OCI-LY1 (cell line): ENCODE measurements around the gene GLDC.
"Not testable (repeated sequence)": the region's sequence is repeated elsewhere in the genome, so short reads cannot be mapped to it uniquely, and the experiment has no call there.

ENCODE experiments used
- H2AFZ ChIP-seq: fragments of 200-600 bp; sonication (generic), shearing (Covaris generic); 2 replicates; pipeline ENCODE4 v1.6.0; 2014; ENCODE audit warnings: antibody characterized with exemption, mild to moderate bottlenecking, low read length
- H3F3A ChIP-seq: fragments of 200-600 bp; sonication (generic), shearing (Covaris generic); 2 replicates; pipeline ENCODE4 v1.6.0; 2014; ENCODE audit warnings: mild to moderate bottlenecking, antibody characterized with exemption, low read length, moderate library complexity; ENCODE audit not compliant: insufficient read depth
- H3K27ac ChIP-seq: fragments of 200-600 bp; sonication (generic); 2 replicates; pipeline ENCODE4 v1.5.1; 2014; ENCODE audit warnings: low read length, mixed run types, mild to moderate bottlenecking, low read depth; ENCODE audit not compliant: poor library complexity, severe bottlenecking
- H3K27me3 ChIP-seq: fragments of 200-600 bp; sonication (generic); 2 replicates; pipeline ENCODE4 v1.6.0; 2014; ENCODE audit warnings: antibody characterized with exemption, mild to moderate bottlenecking, low read length, moderate library complexity; ENCODE audit not compliant: insufficient read depth
- H3K36me3 ChIP-seq: fragments of 200-600 bp; sonication (generic); 2 replicates; pipeline ENCODE4 v1.6.1; 2014; ENCODE audit warnings: mild to moderate bottlenecking, antibody characterized with exemption, low read length, moderate library complexity, mixed read lengths; ENCODE audit not compliant: insufficient read depth
- H3K4me1 ChIP-seq: fragments of 200-600 bp; sonication (generic); 2 replicates; pipeline ENCODE4 v1.5.1; 2014; ENCODE audit warnings: mild to moderate bottlenecking, low read length, moderate library complexity; ENCODE audit not compliant: insufficient read depth, severe bottlenecking
- H3K4me2 ChIP-seq: fragments of 200-600 bp; sonication (generic), shearing (Covaris generic); 2 replicates; pipeline ENCODE4 v1.6.1; 2014; ENCODE audit warnings: low read length
- H3K4me3 ChIP-seq: fragments of 200-600 bp; sonication (generic); 2 replicates; pipeline ENCODE4 v1.5.1; 2014; ENCODE audit warnings: low read length, low read depth, mild to moderate bottlenecking, mixed read lengths; ENCODE audit not compliant: poor library complexity, severe bottlenecking
- H3K79me2 ChIP-seq: fragments of 200-600 bp; shearing (Covaris generic); 2 replicates; pipeline ENCODE4 v1.6.1; 2016; ENCODE audit warnings: mixed run types, low read length, mixed read lengths; ENCODE audit not compliant: insufficient read depth
- H3K9ac ChIP-seq: fragments of 200-600 bp; sonication (generic), shearing (Covaris generic); 2 replicates; pipeline ENCODE4 v1.6.1; 2014; ENCODE audit warnings: mild to moderate bottlenecking, low read length, mixed read lengths
- H3K9me2 ChIP-seq: fragments of 200-600 bp; sonication (generic), shearing (Covaris generic); 2 replicates; pipeline ENCODE4 v1.6.1; 2014; ENCODE audit warnings: low read depth, mild to moderate bottlenecking, low read length, mixed read lengths
- H3K9me3 ChIP-seq: fragments of 200-600 bp; shearing (Covaris generic); 2 replicates; pipeline ENCODE4 v1.6.1; 2014; ENCODE audit warnings: low read length, mixed read lengths
- H4K20me1 ChIP-seq: fragments of 200-600 bp; sonication (generic), shearing (Covaris generic); 2 replicates; pipeline ENCODE4 v1.6.0; 2016; ENCODE audit warnings: mild to moderate bottlenecking, low read length; ENCODE audit not compliant: insufficient read depth
- EZH2 ChIP-seq: fragments of 200-600 bp; sonication (generic), shearing (Covaris generic); IDR thresholded peaks from 2 replicates; pipeline ENCODE4 v1.8.0; 2017; ENCODE audit warnings: borderline replicate concordance, mixed run types, mild to moderate bottlenecking, antibody characterized with exemption, low read length, moderate library complexity, mixed read lengths
- TF ChIP-seq, protein P1 (sequence below): fragments of 200-600 bp; sonication (generic), shearing (Covaris generic); IDR thresholded peaks from 2 replicates; pipeline ENCODE4 v1.5.1; 2017; ENCODE audit warnings: mild to moderate bottlenecking, antibody characterized with exemption, low read length, moderate library complexity, mixed read lengths

The GLDC gene

DNA sequence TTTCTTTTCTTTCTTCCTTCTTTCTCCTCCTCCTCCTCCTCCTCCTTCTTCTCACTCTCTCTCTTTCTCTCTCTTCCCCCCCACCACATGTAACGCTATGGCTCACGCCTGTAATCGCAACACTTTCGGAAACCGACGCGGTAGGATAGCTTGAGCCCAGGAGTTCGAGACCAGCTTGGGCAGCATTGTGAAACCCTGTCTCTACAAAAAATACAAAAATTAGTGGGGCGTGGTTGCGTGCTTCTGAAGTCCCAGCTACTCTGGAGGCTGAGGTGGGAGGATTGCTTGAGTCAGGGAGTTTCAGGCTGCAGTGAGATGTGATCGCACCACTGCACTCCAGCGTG, 736 bp upstream of the GLDC start:
- Histone ChIP-seq H3K27me3 (0 out of 2 replicates have a peak, but pooled peaks cover 6% of the 10 kb centered on the region), H4K20me1 (no peaks in the 10 kb centered on the region), H3K9me2 (no peaks in the 10 kb centered on the region), H2AFZ (no peak overlapping the region), H3K36me3 (no peaks in the 10 kb centered on the region), H3K4me3 (peak overlapping the region; percentile 59), H3K4me1 (peaks cover 15% of the 10 kb centered on the region), H3K79me2 (no peaks in the 10 kb centered on the region), H3K9me3 (no peaks in the 10 kb centered on the region), H3K4me2 (peak overlapping the region; percentile 63), H3K9ac (no peak overlapping the region), H3F3A (no peaks in the 10 kb centered on the region), H3K27ac (no peak overlapping the region)
- TF ChIP-seq EZH2 = no peak
- TF ChIP-seq, protein P1, sequence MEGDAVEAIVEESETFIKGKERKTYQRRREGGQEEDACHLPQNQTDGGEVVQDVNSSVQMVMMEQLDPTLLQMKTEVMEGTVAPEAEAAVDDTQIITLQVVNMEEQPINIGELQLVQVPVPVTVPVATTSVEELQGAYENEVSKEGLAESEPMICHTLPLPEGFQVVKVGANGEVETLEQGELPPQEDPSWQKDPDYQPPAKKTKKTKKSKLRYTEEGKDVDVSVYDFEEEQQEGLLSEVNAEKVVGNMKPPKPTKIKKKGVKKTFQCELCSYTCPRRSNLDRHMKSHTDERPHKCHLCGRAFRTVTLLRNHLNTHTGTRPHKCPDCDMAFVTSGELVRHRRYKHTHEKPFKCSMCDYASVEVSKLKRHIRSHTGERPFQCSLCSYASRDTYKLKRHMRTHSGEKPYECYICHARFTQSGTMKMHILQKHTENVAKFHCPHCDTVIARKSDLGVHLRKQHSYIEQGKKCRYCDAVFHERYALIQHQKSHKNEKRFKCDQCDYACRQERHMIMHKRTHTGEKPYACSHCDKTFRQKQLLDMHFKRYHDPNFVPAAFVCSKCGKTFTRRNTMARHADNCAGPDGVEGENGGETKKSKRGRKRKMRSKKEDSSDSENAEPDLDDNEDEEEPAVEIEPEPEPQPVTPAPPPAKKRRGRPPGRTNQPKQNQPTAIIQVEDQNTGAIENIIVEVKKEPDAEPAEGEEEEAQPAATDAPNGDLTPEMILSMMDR = no peak

- peaks cover 15% of the 10 kb centered on the region; the same call in 1 of the 2 replicates for H3K27me3 ChIP-seq
- not testable (repeated sequence) for H3K4me3 ChIP-seq
These were observed 499 bp downstream of the GLDC start for GRCh38 chr9:6645105-6645354.

DNA sequence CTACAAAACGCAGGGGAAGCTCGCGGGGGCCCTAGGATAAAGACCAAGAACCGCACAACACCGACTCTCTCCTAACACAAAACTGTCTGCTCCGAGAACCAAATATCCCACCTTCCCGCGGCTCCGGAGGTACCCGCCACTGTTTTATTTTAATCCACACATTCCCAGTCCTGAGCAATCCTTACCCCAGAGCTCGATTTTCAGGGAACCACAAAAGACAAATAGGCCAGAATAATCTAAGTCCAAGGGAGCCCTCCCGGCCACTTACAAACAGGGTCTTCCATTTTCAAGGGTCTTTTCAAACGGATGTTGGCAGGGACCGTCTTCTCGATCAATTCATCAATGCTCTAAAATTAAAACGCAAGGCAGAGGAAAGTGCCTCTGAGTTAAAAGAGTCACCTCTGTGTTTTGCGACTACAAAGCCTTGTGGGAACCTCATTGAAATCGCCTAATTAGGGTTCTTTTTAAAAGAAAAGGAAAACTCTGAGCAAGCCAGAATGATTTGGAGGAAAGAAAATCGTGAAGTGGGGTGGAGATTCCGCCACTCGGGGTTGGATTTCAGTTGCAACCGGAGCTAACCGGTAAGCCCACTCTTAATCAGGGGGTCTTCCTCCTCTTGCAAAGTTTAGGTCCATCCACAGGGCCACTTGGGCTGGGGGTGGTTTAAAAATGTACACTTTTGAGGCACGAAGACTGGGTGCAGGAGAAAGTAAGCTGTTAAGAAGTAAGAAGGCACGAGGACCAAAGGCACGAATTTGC, 1.0 kb downstream of the GLDC start:
- Histone ChIP-seq H3K4me1 (peaks cover 15% of the 10 kb centered on the region), H3K4me2 (peak overlapping the region; percentile 63), H2AFZ (no peak overlapping the region), H3K27ac (no peak overlapping the region), H3K9me2 (no peaks in the 10 kb centered on the region), H3K4me3 (no peak overlapping the region), H3K27me3 (peaks cover 17% of the 10 kb centered on the region; the same call in 1 of the 2 replicates), H3K9ac (no peak overlapping the region), H3K79me2 (no peaks in the 10 kb centered on the region), H3F3A (no peaks in the 10 kb centered on the region), H3K9me3 (no peaks in the 10 kb centered on the region), H4K20me1 (no peaks in the 10 kb centered on the region), H3K36me3 (no peaks in the 10 kb centered on the region)
- TF ChIP-seq, protein P1 = no peak
- TF ChIP-seq EZH2 = no peak

More at GRCh38 chr9:6645105-6645354, 499 bp downstream of the GLDC start:
- H3K4me1 ChIP-seq = peaks cover 15% of the 10 kb centered on the region
- H3K9me3 ChIP-seq, H3F3A ChIP-seq, H4K20me1 ChIP-seq, H3K9me2 ChIP-seq, H3K27ac ChIP-seq, H3K36me3 ChIP-seq, H3K79me2 ChIP-seq, H3K9ac ChIP-seq, H2AFZ ChIP-seq: not testable (repeated sequence)
- peak overlapping the region; percentile 63 for H3K4me2 ChIP-seq

GRCh38 chr9:6641961-6642360, 3.6 kb downstream of the GLDC start:
- Histone ChIP-seq H3K4me2 (no peak overlapping the region), H3K4me1 (peaks cover 15% of the 10 kb centered on the region), H3F3A (no peaks in the 10 kb centered on the region), H3K79me2 (no peaks in the 10 kb centered on the region), H4K20me1 (no peaks in the 10 kb centered on the region), H3K27me3 (peaks cover 14% of the 10 kb centered on the region; the same call in 1 of the 2 replicates), H3K9ac (no peak overlapping the region), H3K27ac (no peak overlapping the region), H3K4me3 (no peak overlapping the region), H3K9me2 (no peaks in the 10 kb centered on the region), H2AFZ (no peak overlapping the region), H3K36me3 (no peaks in the 10 kb centered on the region), H3K9me3 (no peaks in the 10 kb centered on the region)
- TF ChIP-seq EZH2 = no peak
- TF ChIP-seq, protein P1 = no peak
